Measurements from ENCODE around the gene ARL6IP4.
"Not testable (repeated sequence)": the region's sequence is repeated elsewhere in the genome, so short reads cannot be mapped to it uniquely, and the experiment has no call there.

The ARL6IP4 gene

DNA sequence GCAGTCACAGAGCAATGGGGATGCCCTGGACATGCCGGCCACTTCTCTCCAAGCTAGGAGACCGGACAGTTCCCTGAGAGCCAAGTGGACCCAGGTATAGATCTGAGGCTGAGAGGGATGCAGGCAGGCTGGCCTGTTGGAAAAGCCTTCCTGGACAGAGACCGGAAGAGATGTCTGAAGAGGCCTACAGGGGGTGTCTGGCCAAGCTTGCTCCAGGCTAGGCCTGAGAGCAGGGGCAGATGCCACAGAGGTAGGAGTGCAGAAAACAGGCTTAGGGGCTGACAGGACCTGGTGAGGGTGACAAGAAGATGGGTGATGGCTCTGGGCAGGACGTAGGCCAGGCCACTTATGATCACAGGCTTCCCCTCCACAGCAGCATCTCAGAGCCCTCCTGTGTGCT lies 30.2 kb downstream of the ARL6IP4 start:
- DNase-seq (ENCODE audit: low read depth), result no peak

DNA sequence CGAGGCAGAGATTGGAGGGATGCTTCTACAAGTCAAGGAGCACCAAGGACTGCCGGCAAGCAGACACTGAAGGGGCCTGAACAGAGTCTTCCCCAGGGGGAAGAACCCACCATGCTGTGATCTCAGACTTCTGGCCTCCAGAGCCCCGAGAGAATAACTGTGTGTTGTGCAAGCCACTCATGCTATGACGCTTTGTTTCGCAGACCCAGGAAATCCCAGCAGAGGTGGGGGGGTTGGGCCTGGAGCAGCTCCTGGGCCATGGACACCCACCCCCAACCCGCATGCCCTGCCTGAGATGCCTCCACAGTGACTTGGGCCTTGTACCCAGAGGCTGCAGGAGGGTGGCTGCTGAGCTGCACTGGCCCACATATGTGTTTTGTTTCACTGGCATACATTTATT lies 31.2 kb downstream of the ARL6IP4 start:
- DNase-seq (ENCODE audit: low read depth), result no peak

DNA sequence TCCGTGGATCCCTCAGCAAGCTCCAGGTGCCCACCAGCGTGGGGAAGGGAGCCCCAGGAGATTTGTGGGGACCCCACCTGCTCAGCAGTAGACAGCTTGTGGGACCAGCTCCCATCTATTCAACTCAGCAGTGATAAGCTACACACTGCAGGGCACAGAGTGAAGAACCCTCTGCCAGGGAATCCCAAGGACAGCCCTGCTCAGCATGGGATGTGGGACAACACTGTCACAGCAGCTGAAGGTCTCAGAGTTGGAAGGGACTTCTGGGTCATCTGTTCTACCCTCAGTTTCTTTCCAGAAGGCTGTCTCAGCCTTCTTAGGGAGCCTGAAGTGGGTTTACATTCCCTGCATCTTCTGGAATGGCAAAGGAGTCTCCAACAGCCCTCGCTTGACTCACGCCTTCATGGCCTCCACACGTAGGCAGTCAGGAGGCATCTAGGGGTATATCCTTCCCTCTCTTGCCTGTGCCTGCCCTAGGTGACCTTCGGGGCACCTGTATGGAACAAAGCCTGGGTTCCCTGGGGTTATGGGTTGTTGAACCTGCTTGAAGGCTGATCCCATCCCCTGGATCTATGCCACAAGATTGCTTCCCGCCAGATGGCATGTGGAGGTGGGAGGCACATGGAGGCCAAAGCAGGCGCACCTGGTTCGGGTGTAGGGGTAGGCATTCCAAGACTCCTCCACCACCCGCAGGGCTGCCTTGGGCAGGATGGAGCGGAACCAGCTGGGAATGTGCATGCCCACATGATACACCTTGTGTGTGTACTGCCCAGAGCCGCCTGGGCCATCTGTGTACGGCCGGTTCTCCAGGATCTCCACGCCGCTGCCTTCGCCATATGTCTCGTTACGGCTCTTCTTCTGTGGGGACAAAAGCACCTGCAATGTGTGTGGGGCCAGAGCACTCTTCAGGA lies 33.0 kb downstream of the ARL6IP4 start:
- DNase-seq (ENCODE audit: low read depth), result no peak

DNA sequence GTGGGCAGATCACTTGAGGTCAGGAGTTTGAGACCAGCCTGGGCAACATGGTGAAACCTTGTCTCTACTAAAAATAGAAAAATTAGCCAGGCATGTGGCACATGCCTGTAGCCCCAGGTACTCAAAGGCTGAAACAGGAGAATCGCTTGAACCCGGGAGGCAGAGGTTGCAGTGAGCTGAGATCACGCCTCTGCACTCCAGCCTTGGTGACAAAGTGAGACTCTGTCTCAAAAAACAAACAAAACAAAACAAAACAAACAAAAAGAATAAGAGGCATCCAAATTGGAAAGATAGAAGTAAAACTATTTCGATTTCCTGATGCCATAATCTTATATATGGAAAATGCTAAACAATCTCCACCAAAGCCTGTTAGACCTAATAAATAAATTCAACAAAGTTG lies 34.0 kb downstream of the ARL6IP4 start:
- not testable (repeated sequence) for DNase-seq (ENCODE audit: low read depth)

DNA sequence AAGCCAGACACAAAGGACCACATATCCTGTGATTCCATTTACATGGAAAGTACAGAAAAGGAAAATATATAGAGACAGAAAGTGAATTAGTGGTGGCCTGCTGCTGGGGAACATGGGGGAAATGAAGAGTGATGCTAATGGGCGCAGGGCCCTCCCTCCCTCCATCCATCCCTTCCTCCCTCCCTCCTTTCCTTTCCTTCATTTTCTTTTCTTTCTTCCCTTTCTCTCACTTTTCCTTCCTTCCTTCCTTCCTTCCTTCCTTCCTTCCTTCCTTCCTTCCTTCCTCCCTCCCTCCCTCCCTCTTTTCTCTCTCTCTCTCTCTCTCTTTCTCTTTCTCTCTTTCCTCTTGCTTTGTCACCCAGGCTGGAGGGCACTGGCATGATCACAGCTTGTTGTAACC lies 37.3 kb downstream of the ARL6IP4 start:
- no peak for DNase-seq (ENCODE audit: low read depth)

DNA sequence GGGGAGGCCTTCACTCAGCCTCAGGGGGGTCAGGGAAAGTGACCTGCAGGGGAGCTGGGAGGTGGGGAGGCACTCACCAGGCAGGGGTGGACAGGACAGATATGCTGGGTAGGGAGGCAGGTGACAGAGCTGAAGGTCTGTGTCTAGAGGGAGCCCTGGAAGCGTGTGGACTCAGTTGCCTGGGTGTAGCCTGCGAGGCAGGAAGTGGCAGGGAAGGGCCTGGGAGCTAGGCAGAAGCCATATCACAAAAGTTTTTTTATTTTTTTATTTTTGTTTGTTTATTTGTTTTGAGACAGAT lies 39.3 kb downstream of the ARL6IP4 start:
- DNase-seq (ENCODE audit: low read depth), result no peak

DNA sequence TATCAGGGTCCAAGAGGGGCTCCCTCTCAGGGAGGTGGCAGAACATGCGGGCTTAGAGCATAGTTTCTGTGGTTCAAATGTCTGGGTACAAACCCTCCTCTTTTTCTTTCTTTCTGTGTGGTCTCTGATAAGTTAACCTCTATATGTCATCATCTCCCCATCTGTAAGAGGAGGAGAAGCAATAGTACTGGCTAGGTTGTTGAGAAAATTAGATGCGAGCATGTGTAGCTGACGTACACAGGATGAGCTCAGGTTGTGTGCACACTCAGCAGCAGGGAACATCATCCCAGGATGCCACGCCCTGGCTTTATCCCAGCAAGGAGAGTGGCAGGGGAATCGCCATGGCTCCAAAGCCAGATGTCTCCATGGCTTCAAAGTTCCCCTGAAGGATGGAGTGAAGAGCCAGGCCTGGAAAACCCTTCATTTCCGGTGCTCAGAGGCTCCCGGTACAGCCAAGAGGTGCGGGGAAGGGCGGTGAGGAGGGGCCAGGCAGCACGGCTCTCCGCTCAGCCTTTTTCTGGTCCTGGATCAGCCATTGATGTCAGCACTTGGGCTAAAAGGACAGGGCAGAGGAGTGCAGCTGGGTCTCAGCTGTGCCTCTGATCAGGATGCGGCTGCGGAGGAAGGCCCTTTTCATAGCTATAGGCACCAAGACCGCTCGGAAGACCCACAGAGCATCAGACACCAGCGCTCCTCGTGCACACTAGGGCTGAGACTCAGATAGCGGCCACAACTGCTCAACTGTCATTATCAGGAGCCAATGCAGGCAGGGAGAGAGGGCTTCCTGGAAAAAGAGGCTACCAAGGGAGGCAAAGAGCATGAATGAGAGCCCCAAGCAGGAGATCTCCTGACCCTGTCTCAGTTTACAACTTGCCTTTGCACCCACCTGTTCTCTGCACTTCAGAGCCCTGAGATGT lies 41.5 kb downstream of the ARL6IP4 start:
- no peak for DNase-seq (ENCODE audit: low read depth)

DNA sequence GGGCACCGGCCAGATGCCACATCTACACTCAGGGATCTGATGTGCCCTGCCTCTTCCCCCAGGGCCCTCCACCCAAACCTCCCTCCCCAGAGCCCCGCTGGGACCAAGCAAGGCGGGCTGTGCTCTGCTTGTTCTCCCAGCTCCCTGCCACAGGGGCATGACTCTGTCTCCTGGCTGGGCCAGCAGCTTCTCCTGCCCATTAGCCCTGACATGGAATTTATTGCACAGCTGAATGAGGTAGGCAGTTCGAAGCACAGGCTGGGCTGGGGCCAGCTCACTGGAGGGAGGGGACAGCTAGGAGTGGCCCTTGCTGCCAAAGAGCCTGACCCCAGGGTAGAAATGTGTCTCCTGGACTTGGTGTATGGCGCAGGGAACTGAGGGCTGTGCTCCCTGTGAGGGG lies 42.4 kb downstream of the ARL6IP4 start:
- no peak for DNase-seq (ENCODE audit: low read depth)

DNA sequence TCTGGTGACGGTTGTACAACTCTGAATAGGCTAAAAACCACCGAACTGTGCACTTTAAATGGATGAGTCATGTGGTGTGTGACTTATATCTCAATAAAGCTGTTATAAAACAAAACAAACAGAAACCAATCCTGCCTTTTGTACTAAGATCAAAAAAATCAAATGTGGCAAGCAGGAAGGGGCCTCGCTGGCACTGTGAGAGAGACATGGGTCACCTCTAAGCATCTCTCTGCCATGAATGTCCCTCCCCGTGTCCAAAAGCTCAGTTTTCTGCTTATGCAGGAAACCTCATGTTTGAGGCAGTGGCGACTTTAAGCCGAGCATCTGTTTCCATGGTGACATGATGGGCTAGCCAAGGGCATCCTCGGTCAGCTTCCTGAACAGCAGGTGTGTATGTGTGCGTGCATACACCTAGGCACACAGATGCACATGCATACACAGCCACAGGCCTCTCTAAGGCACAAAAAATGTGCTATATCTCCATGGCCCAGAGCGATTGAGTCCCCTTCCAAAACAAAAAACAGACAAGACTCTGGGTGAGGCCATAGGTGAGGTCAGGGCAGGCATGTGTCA lies 44.4 kb downstream of the ARL6IP4 start:
- DNase-seq (ENCODE audit: low read depth), result peak; percentile 25

DNA sequence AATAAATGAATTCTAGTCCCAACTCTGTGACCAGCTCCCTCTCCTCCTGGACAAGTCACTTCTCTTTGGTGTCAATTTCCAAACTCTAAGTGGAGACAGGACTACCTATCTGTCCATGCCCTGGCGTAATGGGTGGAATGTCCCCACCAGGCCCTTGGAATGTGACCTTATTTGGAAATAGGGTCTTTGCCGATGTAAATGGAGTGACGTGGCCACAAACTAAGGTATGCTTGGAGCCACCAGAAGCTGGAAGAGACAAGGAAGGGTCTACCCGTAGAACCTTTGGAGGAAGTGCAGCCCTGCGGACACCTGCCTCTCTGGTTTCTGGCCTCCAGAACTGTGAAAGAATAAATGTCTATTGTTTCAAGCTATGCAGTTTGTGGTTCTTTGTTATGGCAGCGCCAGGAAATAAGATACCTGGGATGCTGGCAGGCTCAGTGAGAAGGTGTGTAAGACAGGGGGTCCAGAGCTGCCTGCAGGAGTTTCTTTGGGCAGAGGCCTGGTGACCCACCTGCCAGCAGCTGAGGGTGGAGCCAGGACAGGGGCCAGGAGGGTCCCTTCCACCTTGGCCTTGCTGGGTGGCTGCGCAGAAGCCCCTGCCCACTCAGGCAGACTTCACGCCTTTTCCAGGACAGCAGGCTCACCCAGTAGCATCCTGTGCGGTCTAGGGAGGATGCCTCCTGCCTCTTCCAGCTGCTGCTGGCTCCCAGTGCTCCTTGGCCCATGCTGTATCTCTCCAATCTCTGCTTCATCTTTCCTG lies 45.8 kb downstream of the ARL6IP4 start:
- DNase-seq (ENCODE audit: low read depth), result no peak

DNA sequence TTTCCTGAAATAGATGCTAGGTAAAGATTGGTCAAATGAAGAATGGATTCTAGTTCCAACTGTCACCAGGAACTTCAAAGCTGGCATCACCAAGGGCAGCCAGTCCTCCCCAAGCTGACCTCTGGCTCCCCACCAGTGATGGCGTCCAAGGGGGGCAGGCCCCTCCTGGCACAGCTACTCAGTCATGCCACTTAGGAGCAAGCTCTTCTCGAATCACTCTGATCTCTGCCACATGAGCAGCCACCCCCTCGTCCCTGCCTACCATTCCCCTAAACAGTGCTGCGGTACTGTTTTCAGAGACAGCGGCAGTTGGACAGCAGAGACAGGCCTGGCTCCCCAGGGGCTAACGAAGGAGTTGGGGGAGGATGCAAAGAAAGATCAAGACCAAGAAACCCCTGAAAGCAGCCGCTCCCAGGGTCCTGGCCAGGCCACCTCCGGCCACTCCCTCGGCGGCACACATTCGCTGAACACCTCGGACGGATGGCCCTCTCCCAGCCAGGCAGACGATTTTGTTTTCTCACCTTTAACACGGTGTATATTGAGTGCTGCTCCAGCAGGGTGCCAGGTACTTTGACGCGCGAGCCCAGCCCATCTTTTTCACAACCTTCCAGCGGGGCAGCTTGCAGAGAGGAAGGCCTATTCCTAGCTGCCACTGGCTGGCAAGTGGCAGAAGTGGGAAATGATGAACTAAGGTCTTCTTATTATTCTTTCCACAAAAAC lies 47.4 kb downstream of the ARL6IP4 start:
- no peak for DNase-seq (ENCODE audit: low read depth)

DNA sequence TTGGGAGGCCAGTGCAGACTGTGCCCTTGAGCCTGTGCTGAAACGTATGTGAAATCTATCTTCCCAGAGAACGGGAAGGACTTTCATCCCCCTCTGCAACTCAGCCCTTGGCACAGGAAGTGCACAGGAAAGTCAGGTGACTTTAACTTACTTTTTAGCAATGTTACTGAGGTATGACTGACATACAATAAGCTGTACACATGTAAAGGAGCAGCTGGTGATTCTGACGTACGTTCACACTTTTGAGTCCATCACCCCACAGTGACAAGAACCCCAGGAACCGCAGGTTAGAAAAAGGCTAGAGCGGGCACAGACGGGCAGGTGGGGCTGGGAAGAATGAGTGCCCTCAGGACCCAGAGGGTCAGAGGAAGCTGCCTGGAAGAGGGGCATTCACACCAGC lies 48.0 kb downstream of the ARL6IP4 start:
- DNase-seq (ENCODE audit: low read depth), result no peak

DNA sequence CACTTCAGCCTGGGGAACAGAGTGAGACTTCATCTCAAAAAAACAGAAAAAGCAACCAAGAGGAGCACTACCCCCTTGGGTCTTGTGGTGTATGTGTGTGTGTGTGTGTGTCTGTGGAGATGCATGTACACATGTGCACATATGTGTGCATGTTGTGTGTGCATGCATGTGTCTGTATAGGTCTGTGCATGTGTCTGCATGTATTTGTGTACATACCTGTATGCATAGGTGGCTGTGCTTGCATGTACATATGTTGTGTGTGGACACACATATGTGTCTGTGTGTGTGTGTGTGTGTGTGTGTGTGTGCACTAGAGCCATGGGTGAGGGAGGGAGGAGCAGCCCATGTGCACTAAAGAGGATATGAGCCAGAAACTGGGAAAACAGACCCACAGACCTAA lies 49.1 kb downstream of the ARL6IP4 start:
- DNase-seq (ENCODE audit: low read depth), result no peak

DNA sequence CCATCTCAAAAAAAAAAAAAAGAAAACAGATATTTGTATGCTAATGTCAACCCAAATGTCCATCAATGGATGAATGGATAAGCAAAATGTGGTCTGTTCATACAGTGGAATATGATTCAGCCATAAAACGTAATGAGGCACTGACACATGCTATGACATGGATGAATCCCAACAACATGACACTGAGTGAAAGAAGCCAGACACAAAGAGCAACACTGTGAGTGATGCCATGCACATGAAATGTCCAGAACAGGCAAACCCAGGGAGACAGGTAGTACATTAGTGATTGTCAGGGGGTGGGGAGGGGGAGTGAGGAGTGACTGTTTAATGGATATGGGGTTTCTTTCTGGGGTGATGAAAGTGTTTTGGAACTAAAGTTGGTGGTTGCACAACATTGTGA lies 50.2 kb downstream of the ARL6IP4 start:
- no peak for DNase-seq (ENCODE audit: low read depth)

DNA sequence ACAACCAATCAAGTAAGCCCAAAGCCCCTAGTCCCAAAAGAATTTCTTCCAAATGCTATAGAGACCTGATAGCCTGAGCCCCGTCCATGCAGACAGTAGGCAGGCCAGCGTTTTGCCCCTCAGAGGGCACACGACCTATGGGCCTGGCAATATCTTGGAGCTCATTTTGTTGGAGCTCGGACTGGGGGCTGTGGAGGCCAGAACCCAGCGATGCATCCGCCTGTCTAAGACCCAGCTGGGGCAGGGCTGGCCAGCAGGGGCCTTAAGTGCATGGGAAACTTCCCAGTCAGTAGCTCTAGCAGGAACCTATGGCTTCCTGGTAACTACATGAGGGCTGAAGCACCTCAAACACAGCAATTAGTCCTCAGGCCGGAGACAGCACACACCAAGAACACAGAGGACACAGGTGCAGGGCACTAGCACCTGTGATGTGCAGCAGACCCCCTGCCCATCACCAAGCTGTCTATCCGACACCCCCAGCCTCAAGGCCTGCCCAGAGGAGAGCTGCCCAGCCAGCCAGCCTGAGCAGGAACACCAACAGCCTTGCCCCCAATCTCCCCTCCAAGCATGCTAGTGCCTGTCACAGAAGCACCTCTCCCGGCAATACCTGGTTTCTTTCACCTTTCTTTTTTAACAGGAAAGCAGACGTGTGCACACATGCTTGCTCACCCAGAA lies 50.8 kb downstream of the ARL6IP4 start:
- DNase-seq (ENCODE audit: low read depth), result no peak
